ENCODE results near the gene ARAP2. TPM values are rescaled to one million over a fixed set of nuclear protein-coding genes. Genes with fewer than 3 reads are reported as not detected.
A peak's percentile ranks its signal among the peaks of the same experiment; 100 is the strongest.

ARAP2 gene
- total RNA-seq (2014; rRNA removed) (12.5 and 13.2 TPM in 2 replicates), Bru-seq, nascent RNA (percentile 59 among the genes with signal in this experiment), BruChase-seq, experiment 1, labeled RNA remaining after a 6-hour chase (percentile 54 among the genes with signal in this experiment), BruChase-seq, experiment 2, labeled RNA remaining after a 2-hour chase (percentile 52 among the genes with signal in this experiment)
- long read RNA-seq, full-length matches to known transcripts: 1 of 17 reads
- long read RNA-seq, partial matches to known transcripts: 10 of 17 reads
- long read RNA-seq, other reads (novel, unspliced or antisense): 6 of 17 reads

- ChIA-PET CTCF (interaction anchor here (0.6 kb wide), 1 partner anchor 1145 kb away, joined by 3 read pairs; no protein-coding TSS in a partner anchor), POLR2A (ENCODE audit: unreplicated experiment) (interaction anchor here (0.6 to 0.7 kb wide), 4 partner anchors 14 to 244 kb away, joined by 3 to 13 read pairs (median 4); no protein-coding TSS in a partner anchor)
- peaks cover 22% of the 10 kb centered on the region for H3K4me1 ChIP-seq (ENCODE audit: insufficient read depth, low read length)
- H3K27me3 ChIP-seq (ENCODE audit: low read length): no peaks in the 10 kb centered on the region
- TF ChIP-seq EZH2phosphoT487 (IDR thresholded peaks at IDR 0.05; ENCODE audit: borderline replicate concordance, low read length) (no peak), CTCF (conservative IDR thresholded peaks at IDR 0.05; ENCODE audit: low read depth, low read length) (no peak), EZH2 (IDR thresholded peaks at IDR 0.05; ENCODE audit: low read length, unreplicated experiment) (no peak)
- H2AFZ ChIP-seq (ENCODE audit: low read length): peak within 1 kb of the TSS; percentile 93
- no TSS peak for BruUV-seq (replicated peaks)
- intact Hi-C loops (cut with micrococcal nuclease): loop anchor here (5.0 kb wide), 1 partner anchor 158 kb away; no protein-coding TSS in a partner anchor
- H4K20me1 ChIP-seq (ENCODE audit: low read length): 0 out of 2 replicates have a peak, but pooled peaks cover 6% of the 10 kb centered on the region
- peak within 1 kb of the TSS; percentile 80 for H3K4me3 ChIP-seq (ENCODE audit: low read length)
- DNase-seq (peak; percentile 87), ATAC-seq (peak; percentile 77)
- no peaks in the 10 kb centered on the region for H3K9me3 ChIP-seq (ENCODE audit: low read length)
- H3K27ac ChIP-seq (ENCODE audit: low read length): peak within 1 kb of the TSS; percentile 67
- H3F3A ChIP-seq (ENCODE audit: low read length, unreplicated experiment): no peaks in the 10 kb centered on the region
- H3K36me3 ChIP-seq (ENCODE audit: low read depth, low read length): no peaks in the 10 kb centered on the region
- peak within 1 kb of the TSS; percentile 78 for H3K9ac ChIP-seq (ENCODE audit: low read length)
- peak within 1 kb of the TSS; percentile 94 for H3K4me2 ChIP-seq (ENCODE audit: low read length)
- H3K79me2 ChIP-seq (ENCODE audit: low read length): peaks cover 37% of the 10 kb centered on the region
- H3K9me2 ChIP-seq (replicated peaks; ENCODE audit: low read length): no peaks in the 10 kb centered on the region
Measured at GRCh38 chr4:36244257-36245082, at the start of gene ARAP2. TSS of gene ARAP2 (minus strand) at chr4:36244514. CDS start at chr4:36229486, 15,028 bp downstream.

- H3K79me2 ChIP-seq (ENCODE audit: low read length): no peaks in the 10 kb centered on the region
- no peaks in the 10 kb centered on the region for H3K36me3 ChIP-seq (ENCODE audit: low read depth, low read length)
- no peaks in the 10 kb centered on the region for H3F3A ChIP-seq (ENCODE audit: low read length, unreplicated experiment)
- H3K27me3 ChIP-seq (ENCODE audit: low read length): no peaks in the 10 kb centered on the region
- no peaks in the 10 kb centered on the region for H3K9me3 ChIP-seq (ENCODE audit: low read length)
- H2AFZ ChIP-seq (ENCODE audit: low read length): no peak overlapping the region
- TF ChIP-seq EZH2 (IDR thresholded peaks at IDR 0.05; ENCODE audit: low read length, unreplicated experiment) (no peak), CTCF (conservative IDR thresholded peaks at IDR 0.05; ENCODE audit: low read depth, low read length) (no peak), EZH2phosphoT487 (IDR thresholded peaks at IDR 0.05; ENCODE audit: borderline replicate concordance, low read length) (no peak)
- H3K4me1 ChIP-seq (ENCODE audit: insufficient read depth, low read length): no peaks in the 10 kb centered on the region; the same call in 1 of the 2 replicates
- H3K4me3 ChIP-seq (ENCODE audit: low read length): no peak overlapping the region
- intact Hi-C loops (cut with micrococcal nuclease): no loop called here
- BruUV-seq (replicated peaks): no TSS peak
- H3K9ac ChIP-seq (ENCODE audit: low read length): no peak overlapping the region
- H4K20me1 ChIP-seq (ENCODE audit: low read length): no peaks in the 10 kb centered on the region
- CTCF ChIA-PET: no interaction called here
- no peak overlapping the region for H3K27ac ChIP-seq (ENCODE audit: low read length)
- DNase-seq: no peak
- H3K4me2 ChIP-seq (ENCODE audit: low read length): no peak overlapping the region
- H3K9me2 ChIP-seq (replicated peaks; ENCODE audit: low read length): no peaks in the 10 kb centered on the region
- ATAC-seq: no peak
- POLR2A ChIA-PET (ENCODE audit: unreplicated experiment): no interaction called here
Measured at GRCh38 chr4:36292556-36293188, 48.4 kb upstream of the ARAP2 start.

Measured in PC-3 (cell line).